Brain microvascular endothelial cell (primary cell): ENCODE results near the gene MYRF.
A peak's percentile ranks its signal among the peaks of the same experiment; 100 is the strongest.

Experiments
- DNase-seq: peaks from one replicate; pipeline ENCODE4 v3.0.0-alpha.2; 2020
- H3K27ac ChIP-seq: fragments of 250-450 bp; sonication (Bioruptor Pico); 2 replicates; pipeline ENCODE4 v1.5.1; 2020; ENCODE audit warnings: mild to moderate bottlenecking, moderate library complexity
- H3K27me3 ChIP-seq: fragments of 250-450 bp; sonication (Bioruptor Pico); replicated peaks from 2 replicates; pipeline ENCODE4 v1.5.1; 2020; ENCODE audit warnings: mild to moderate bottlenecking
- H3K36me3 ChIP-seq: fragments of 250-450 bp; sonication (Bioruptor Pico); replicated peaks from 2 replicates; pipeline ENCODE4 v1.5.1; 2020; ENCODE audit warnings: mild to moderate bottlenecking
- H3K4me3 ChIP-seq: 2 replicates; pipeline ENCODE4 v1.5.1; 2011; ENCODE audit warnings: low read depth, mild to moderate bottlenecking, control low read depth, low read length, moderate library complexity
- in situ Hi-C: cut with HindIII; loops from 2 replicates; pipeline ENCODE4 v1.10.0; 2017; ENCODE audit warnings: low sequenced_read_pairs, low pct_ligation_motif_present
- TF ChIP-seq, protein P1 (sequence below): IDR thresholded peaks from 2 replicates; pipeline ENCODE4 v1.5.1; 2011; ENCODE audit warnings: low read depth, mild to moderate bottlenecking, moderate library complexity, low read length, control low read depth, inconsistent platforms; ENCODE audit errors: missing control alignments

Gene MYRF

DNA sequence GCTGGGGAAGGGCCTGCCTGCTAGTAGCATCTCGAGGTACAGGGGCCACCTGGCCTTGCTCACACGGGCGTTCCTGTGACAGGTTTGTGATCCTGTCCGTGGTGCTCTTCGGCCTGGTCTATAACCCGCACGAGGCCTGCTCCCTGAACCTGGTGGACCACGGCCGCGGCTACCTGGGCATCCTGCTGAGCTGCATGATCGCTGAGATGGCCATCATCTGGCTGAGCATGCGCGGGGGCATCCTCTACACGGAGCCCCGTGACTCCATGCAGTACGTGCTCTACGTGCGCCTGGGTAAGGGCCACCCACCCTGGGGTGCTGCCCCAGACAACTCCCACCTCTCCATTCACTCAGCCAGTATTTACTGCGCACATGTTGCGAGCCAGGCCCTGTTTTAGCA lies 31.8 kb upstream of the MYRF start:
- H3K4me3 ChIP-seq: no peak overlapping the region
- no peaks in the 10 kb centered on the region for H3K27me3 ChIP-seq
- TF ChIP-seq, protein P1, sequence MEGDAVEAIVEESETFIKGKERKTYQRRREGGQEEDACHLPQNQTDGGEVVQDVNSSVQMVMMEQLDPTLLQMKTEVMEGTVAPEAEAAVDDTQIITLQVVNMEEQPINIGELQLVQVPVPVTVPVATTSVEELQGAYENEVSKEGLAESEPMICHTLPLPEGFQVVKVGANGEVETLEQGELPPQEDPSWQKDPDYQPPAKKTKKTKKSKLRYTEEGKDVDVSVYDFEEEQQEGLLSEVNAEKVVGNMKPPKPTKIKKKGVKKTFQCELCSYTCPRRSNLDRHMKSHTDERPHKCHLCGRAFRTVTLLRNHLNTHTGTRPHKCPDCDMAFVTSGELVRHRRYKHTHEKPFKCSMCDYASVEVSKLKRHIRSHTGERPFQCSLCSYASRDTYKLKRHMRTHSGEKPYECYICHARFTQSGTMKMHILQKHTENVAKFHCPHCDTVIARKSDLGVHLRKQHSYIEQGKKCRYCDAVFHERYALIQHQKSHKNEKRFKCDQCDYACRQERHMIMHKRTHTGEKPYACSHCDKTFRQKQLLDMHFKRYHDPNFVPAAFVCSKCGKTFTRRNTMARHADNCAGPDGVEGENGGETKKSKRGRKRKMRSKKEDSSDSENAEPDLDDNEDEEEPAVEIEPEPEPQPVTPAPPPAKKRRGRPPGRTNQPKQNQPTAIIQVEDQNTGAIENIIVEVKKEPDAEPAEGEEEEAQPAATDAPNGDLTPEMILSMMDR: no peak
- no peak overlapping the region for H3K27ac ChIP-seq
- H3K36me3 ChIP-seq: peaks cover 2% of the 10 kb centered on the region
- in situ Hi-C loops: no loop called here
- DNase-seq: no peak

DNA sequence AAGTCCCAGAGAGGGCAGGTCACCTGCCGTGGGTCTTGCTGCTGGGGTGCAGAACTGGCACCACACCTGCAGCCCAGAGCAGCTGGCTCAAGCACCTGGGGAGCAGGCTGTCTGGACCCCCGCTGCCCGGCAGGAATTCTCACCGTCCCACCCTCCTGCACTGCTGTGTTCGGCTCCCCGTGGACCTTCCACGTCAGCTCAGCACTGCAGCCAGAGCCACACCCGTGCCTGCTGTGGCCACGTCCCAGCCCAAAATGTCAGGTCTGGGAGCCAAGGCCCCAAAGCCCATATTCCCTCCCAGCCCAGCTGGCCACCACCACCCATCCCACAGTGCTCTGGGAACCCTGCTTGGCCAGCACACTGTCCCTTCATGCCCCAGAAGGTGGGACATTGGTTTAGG lies 28.0 kb upstream of the MYRF start:
- H3K27me3 ChIP-seq: no peaks in the 10 kb centered on the region
- in situ Hi-C loops: no loop called here
- no peak overlapping the region for H3K27ac ChIP-seq
- H3K4me3 ChIP-seq: no peak overlapping the region
- no peak for DNase-seq
- TF ChIP-seq, protein P1: no peak
- peaks cover 7% of the 10 kb centered on the region for H3K36me3 ChIP-seq

DNA sequence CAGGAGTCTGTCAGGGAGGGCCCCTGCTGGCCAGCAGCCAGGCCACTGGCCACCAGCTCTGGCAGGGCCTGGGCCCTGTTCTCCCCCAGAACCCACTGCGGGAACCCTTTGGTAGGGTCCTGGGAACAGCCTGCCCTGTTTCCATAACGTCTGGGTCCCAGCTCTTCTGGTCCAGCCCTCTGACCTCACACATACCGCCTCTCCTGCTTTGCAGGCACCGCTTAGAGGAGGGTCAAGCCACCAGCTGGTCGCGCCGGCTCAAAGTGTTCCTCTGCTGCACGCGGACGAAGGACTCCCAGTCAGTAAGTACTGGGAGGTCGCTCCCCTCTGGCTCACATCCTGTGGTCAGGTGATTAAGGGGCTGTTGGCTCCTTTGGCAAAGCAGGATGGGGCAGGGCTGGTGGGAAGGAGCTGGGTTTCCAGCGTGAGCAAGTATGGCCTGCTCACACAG lies 26.6 kb upstream of the MYRF start:
- in situ Hi-C loops: no loop called here

DNA sequence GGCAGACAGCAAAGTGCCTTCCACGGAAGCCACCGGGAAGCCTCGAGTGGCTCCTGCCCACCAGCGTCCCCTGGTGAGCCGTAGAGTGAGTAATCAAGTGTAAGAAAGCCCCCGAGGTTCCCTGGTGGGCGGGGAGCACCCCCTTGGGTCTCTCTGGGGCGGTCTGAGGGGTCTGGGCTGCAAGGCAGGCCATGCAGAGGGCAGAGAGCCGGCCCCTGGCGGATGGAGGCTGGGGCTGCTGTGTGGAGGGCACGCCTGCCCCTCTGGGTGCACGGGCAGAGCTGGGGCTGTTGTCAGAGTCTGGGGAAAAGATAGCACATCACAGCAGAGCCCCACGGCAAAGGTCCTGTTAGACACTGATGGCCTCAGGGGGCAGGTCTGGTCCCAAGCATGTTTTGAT lies 25.7 kb upstream of the MYRF start:
- H3K36me3 ChIP-seq: peaks cover 7% of the 10 kb centered on the region
- in situ Hi-C loops: no loop called here
- H3K27ac ChIP-seq: no peak overlapping the region
- TF ChIP-seq, protein P1: no peak
- no peaks in the 10 kb centered on the region for H3K27me3 ChIP-seq
- H3K4me3 ChIP-seq: no peak overlapping the region
- no peak for DNase-seq

More for the DNA sequence above, 26.6 kb upstream of the MYRF start:
- H3K4me3 ChIP-seq: no peak overlapping the region
- TF ChIP-seq, protein P1: no peak
- H3K27me3 ChIP-seq: no peaks in the 10 kb centered on the region
- peaks cover 7% of the 10 kb centered on the region for H3K36me3 ChIP-seq
- no peak overlapping the region for H3K27ac ChIP-seq
- DNase-seq: peak; percentile 24

DNA sequence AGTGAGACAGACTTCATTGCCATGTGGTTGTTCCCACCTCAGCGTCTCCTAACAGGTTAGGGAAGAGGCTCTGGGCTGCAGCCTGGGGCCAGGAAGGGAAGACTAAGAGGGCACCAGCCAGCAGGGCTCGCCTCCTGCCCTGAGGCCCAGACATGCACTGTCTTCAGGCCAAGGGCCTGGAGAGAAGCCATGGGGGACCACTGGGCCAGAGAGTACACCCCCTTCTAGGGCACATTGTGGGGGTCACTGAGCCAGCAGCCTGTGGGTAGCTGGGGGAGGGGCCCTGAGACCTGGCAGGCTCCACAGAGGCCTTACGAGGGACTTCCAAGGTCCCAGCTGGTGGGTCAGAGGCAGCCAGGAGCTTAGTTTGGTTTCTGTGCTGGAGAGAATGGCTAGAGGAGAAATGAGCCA lies 25.0 kb upstream of the MYRF start:
- TF ChIP-seq, protein P1: no peak
- Histone ChIP-seq H3K27me3 (no peaks in the 10 kb centered on the region), H3K27ac (no peak overlapping the region), H3K4me3 (no peak overlapping the region), H3K36me3 (peaks cover 7% of the 10 kb centered on the region)
- no peak for DNase-seq
- in situ Hi-C loops: no loop called here
